Measurements from ENCODE around the gene ROMO1. TPM values are rescaled to one million over a fixed set of nuclear protein-coding genes. Genes with fewer than 3 reads are reported as not detected.
"Not testable (repeated sequence)": the region's sequence is repeated elsewhere in the genome, so short reads cannot be mapped to it uniquely, and the experiment has no call there.

ROMO1 gene
- polyA plus RNA-seq, 5 donors, result 41.5 to 115 (median 62.7) TPM

DNA sequence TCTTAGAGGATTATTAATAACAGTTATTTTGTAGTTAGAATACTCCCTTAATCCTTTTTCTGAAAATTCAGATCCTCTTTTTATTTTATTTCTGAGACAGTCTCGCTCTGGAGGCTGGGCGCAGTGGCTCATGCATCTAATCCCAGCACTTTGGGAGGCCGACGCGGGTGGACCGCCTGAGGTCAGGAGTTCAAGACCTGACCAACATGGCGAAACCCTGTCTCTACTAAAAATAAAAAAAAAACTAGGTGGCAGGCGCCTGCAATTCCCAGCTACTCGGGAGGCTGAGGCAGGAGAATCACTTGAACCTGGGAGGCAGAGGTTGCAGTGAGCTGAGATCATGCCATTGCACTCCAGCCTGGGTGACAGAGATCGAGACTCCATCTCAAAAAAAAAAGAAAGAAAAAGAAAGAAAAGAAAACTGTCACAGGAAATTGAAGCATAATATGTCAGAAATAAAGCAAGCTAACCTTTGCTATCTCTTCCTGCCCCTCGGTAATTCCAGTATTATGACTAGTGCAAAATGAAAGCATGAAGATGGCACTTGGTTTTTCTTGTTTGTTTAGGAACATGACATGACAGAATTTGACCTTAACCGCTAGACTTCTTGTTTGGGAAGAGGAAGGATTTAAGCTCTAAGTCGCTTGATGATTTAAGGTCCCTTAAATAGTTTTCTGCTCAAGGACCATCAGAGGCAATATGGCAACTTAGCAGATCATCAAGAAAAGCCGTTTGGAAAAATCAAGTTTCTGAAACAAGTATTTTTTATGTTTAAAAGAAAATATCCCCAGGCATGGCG lies 44.7 kb downstream of the ROMO1 start:
- no peak for DNase-seq

DNA sequence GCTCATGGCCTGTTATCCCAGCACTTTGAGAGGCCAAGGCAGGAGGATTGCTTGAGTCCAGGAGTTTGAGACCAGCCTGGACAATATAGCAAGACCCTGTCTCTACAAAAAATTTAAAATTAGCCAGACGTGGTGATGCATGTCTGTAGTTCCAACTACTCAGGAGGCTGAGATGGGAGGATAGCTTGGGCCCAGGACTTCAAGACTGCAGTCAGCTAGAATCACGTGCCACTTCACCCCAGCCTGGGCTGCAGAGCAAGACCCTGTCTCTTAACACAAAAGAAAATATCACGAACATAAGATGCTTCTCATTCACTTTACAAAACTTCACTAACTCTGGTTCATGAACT lies 45.3 kb downstream of the ROMO1 start:
- DNase-seq, result not testable (repeated sequence)

Other genes with a start within 250 kb of the ROMO1 start
- 10 to 100 TPM; 49.0 to 68.7 (median 63.3) TPM for gene CEP250, start 243.8 kb upstream of the ROMO1 start, polyA plus RNA-seq (ENCODE audit: insufficient read depth in 1 of 5, insufficient read length in 5 of 5, low replicate concordance in 1 of 5)
- not detected for gene C20orf173, start 169.8 kb upstream of the ROMO1 start, polyA plus RNA-seq (ENCODE audit: insufficient read depth in 1 of 5, insufficient read length in 5 of 5, low replicate concordance in 1 of 5)
- gene ERGIC3, start 157.3 kb upstream of the ROMO1 start, polyA plus RNA-seq (ENCODE audit: insufficient read depth in 1 of 5, insufficient read length in 5 of 5, low replicate concordance in 1 of 5), result 100 to 1,000 TPM; 300 to 394 (median 370) TPM
- 1 to 10 TPM in 4 of 5 donors, under 1 TPM in 1; 0.76 to 2.1 (median 1.9) TPM for gene SPAG4, start 83.6 kb upstream of the ROMO1 start, polyA plus RNA-seq (ENCODE audit: insufficient read depth in 1 of 5, insufficient read length in 5 of 5, low replicate concordance in 1 of 5)
- gene CPNE1, start 34.5 kb upstream of the ROMO1 start, polyA plus RNA-seq (ENCODE audit: insufficient read depth in 1 of 5, insufficient read length in 5 of 5, low replicate concordance in 1 of 5), result 100 to 1,000 TPM; 140 to 259 (median 202) TPM
- gene RBM12, start 34.5 kb upstream of the ROMO1 start, polyA plus RNA-seq (ENCODE audit: insufficient read depth in 1 of 5, insufficient read length in 5 of 5, low replicate concordance in 1 of 5), result 100 to 1,000 TPM in 2 of 5 donors, 10 to 100 TPM in 3; 70.9 to 106 (median 88.4) TPM
- gene NFS1, start 53 bp upstream of the ROMO1 start, polyA plus RNA-seq (ENCODE audit: insufficient read depth in 1 of 5, insufficient read length in 5 of 5, low replicate concordance in 1 of 5), result 10 to 100 TPM; 18.6 to 20.1 (median 19.3) TPM
- gene RBM39, start 42.9 kb downstream of the ROMO1 start, polyA plus RNA-seq (ENCODE audit: insufficient read depth in 1 of 5, insufficient read length in 5 of 5, low replicate concordance in 1 of 5), result 100 to 1,000 TPM; 502 to 797 (median 733) TPM
- 10 to 100 TPM; 31.2 to 52.6 (median 41.9) TPM for gene PHF20, start 72.6 kb downstream of the ROMO1 start, polyA plus RNA-seq (ENCODE audit: insufficient read depth in 1 of 5, insufficient read length in 5 of 5, low replicate concordance in 1 of 5)

Measured in right lung (tissue), 5 donors.